Liver (tissue), 9 donors: ENCODE data around the gene DAPK2. TPM values are rescaled to one million over a fixed set of nuclear protein-coding genes. Genes with fewer than 3 reads are reported as not detected.

Source experiments
- DNase-seq: peaks from one replicate; pipeline ENCODE4 v3.0.0-alpha.2; 2017; ENCODE audit warnings: low spot score
- H3K27ac ChIP-seq, 2 donors: one replicate each; pipeline ENCODE4 v1.7.0; 2013; ENCODE audit warnings: inconsistent platforms in 2 of 2, low read length in 2 of 2, control low read depth in 1 of 2, low read depth in 1 of 2, mild to moderate bottlenecking in 1 of 2
- H3K27me3 ChIP-seq, 4 donors: one replicate each; pipeline versions ENCODE4 v1.6.1 to v1.7.0; 2013; ENCODE audit warnings: low read length in 3 of 4, inconsistent platforms in 1 of 4, mild to moderate bottlenecking in 1 of 4, moderate library complexity in 1 of 4; ENCODE audit not compliant: control insufficient read depth in 4 of 4, insufficient read depth in 4 of 4
- H3K36me3 ChIP-seq, 4 donors: one replicate each; pipeline versions ENCODE4 v1.6.1 to v1.7.0; 2013; ENCODE audit warnings: low read length in 3 of 4, mild to moderate bottlenecking in 3 of 4, low read depth in 1 of 4, moderate library complexity in 1 of 4; ENCODE audit not compliant: control insufficient read depth in 4 of 4, insufficient read depth in 3 of 4
- H3K4me1 ChIP-seq, 4 donors: one replicate each; pipeline versions ENCODE4 v1.6.1 to v1.7.0; 2013; ENCODE audit warnings: low read length in 3 of 4, mild to moderate bottlenecking in 3 of 4, moderate library complexity in 1 of 4; ENCODE audit not compliant: control insufficient read depth in 4 of 4, insufficient read depth in 4 of 4
- H3K4me3 ChIP-seq, 3 donors: one replicate each; pipeline versions ENCODE4 v1.6.1 to v1.7.0; 2013; ENCODE audit warnings: low read length in 3 of 3, control low read depth in 1 of 3, low read depth in 1 of 3, mild to moderate bottlenecking in 1 of 3
- H3K9ac ChIP-seq, 2 donors: one replicate each; pipeline ENCODE4 v1.7.0; 2013; ENCODE audit warnings: low read length in 2 of 2, mild to moderate bottlenecking in 2 of 2, moderate library complexity in 2 of 2, control low read depth in 1 of 2, low read depth in 1 of 2
- H3K9me3 ChIP-seq, 4 donors: one replicate each; pipeline versions ENCODE4 v1.6.1 to v1.7.0; 2013; ENCODE audit warnings: low read length in 3 of 4; ENCODE audit not compliant: control insufficient read depth in 4 of 4
- CTCF ChIP-seq: fragments of 150-350 bp; IDR thresholded peaks from 2 replicates; pipeline ENCODE4 v1.5.1; 2017; ENCODE audit warnings: improper control_type of control experiment, low read depth, low read length; ENCODE audit not compliant: missing input control
- EGR1 ChIP-seq, 2 donors: IDR thresholded peaks; 2 replicates each; pipeline ENCODE4 v1.6.1; 2016 to 2018; ENCODE audit warnings: antibody characterized with exemption in 2 of 2, low read depth in 2 of 2
- FOXA1 ChIP-seq: IDR thresholded peaks from 2 replicates; pipeline ENCODE4 v1.6.1; 2016; ENCODE audit warnings: antibody characterized with exemption
- FOXA2 ChIP-seq: IDR thresholded peaks from 2 replicates; pipeline ENCODE4 v1.6.1; 2016; ENCODE audit warnings: antibody characterized with exemption
- GABPA ChIP-seq, 2 donors: IDR thresholded peaks in 1 of 2; conservative IDR thresholded peaks in 1 of 2; 2 replicates each; pipeline ENCODE4 v1.6.1; 2016; ENCODE audit warnings: antibody characterized with exemption in 2 of 2, mild to moderate bottlenecking in 1 of 2, moderate library complexity in 1 of 2
- HNF4A ChIP-seq, 2 donors: conservative IDR thresholded peaks; 2 replicates each; pipeline ENCODE4 v1.6.1; 2016; ENCODE audit warnings: antibody characterized with exemption in 2 of 2, mild to moderate bottlenecking in 2 of 2
- HNF4G ChIP-seq: IDR thresholded peaks from 2 replicates; pipeline ENCODE4 v1.6.1; 2016; ENCODE audit warnings: antibody characterized with exemption
- JUND ChIP-seq, 2 donors: IDR thresholded peaks; 2 replicates each; pipeline ENCODE4 v1.6.1; 2016; ENCODE audit warnings: antibody characterized with exemption in 2 of 2
- NR2F2 ChIP-seq: IDR thresholded peaks from 2 replicates; pipeline ENCODE4 v1.6.1; 2016; ENCODE audit warnings: antibody characterized with exemption
- RAD21 ChIP-seq, 2 donors: IDR thresholded peaks; 2 replicates each; pipeline ENCODE4 v1.6.1; 2016; ENCODE audit warnings: antibody characterized with exemption in 2 of 2, mild to moderate bottlenecking in 2 of 2
- REST ChIP-seq: IDR thresholded peaks from 2 replicates; pipeline ENCODE4 v1.6.1; 2016; ENCODE audit warnings: antibody characterized with exemption, mild to moderate bottlenecking
- RXRA ChIP-seq, 2 donors: IDR thresholded peaks; 2 replicates each; pipeline ENCODE4 v1.6.1; 2017 to 2018; ENCODE audit warnings: antibody characterized with exemption in 2 of 2, mild to moderate bottlenecking in 1 of 2
- SP1 ChIP-seq: IDR thresholded peaks from 2 replicates; pipeline ENCODE4 v1.6.1; 2018; ENCODE audit warnings: antibody characterized with exemption, mild to moderate bottlenecking
- TAF1 ChIP-seq: conservative IDR thresholded peaks from 2 replicates; pipeline ENCODE4 v1.6.1; 2016; ENCODE audit warnings: antibody characterized with exemption, mild to moderate bottlenecking
- YY1 ChIP-seq: IDR thresholded peaks from 2 replicates; pipeline ENCODE4 v1.6.1; 2016; ENCODE audit warnings: antibody characterized with exemption, mild to moderate bottlenecking
- WGBS: extraction: QIAGEN DNeasy Blood & Tissue Kit; methylation state at CpG from one replicate; pipeline ENCODE4 v1.1.7; 2013; 5-methylcytosine and 5-hydroxymethylcytosine counted together
- polyA plus RNA-seq, 2 donors: library from polyadenylated mRNA; stranded (reverse) in 1 of 2; unstranded in 1 of 2; fragments of 200-250 nt in 1 of 2; fragments of >200 nt in 1 of 2; fragmentation: Nextera tagmentation in 1 of 2; extraction: Ambion mirVana in 1 of 2; gene quantifications; one replicate each; pipeline versions ENCODE4 v1.2.1 to v1.2.3, GENCODE V29; 2013 to 2015
- total RNA-seq, 2 donors: library from RNA; depleted of rRNA; stranded (reverse); fragments of >200 nt; gene quantifications; one replicate each; pipeline ENCODE4 v1.2.3, GENCODE V29; 2014
- TF ChIP-seq, protein P1 (sequence below): IDR thresholded peaks from 2 replicates; pipeline ENCODE4 v1.6.1; 2016; ENCODE audit warnings: antibody characterized with exemption
- TF ChIP-seq, protein P2 (sequence below): IDR thresholded peaks from 2 replicates; pipeline ENCODE4 v1.6.1; 2016; ENCODE audit warnings: antibody characterized with exemption
- TF ChIP-seq, protein P3 (sequence below): IDR thresholded peaks from 2 replicates; pipeline ENCODE4 v1.6.1; 2016; ENCODE audit warnings: antibody characterized with exemption
- donor health status: healthy.
- donor health status: healthy.
- donor health status: healthy.
- donor health status: healthy.
- donor health status: healthy.

DAPK2 gene
- total and polyA plus RNA-seq, 4 donors: 1.0 to 3.6 (median 1.1) TPM

GRCh38 chr15:63920504-63921175, 125.6 kb downstream of the DAPK2 start:
- no peaks in the 10 kb centered on the region for H3K9me3 ChIP-seq
- no peaks in the 10 kb centered on the region for H3K36me3 ChIP-seq
- no peak overlapping the region for H3K9ac ChIP-seq
- WGBS: 86% methylated on average over 14 of the region's 14 CpGs
- H3K27me3 ChIP-seq: no peaks in the 10 kb centered on the region
- H3K4me1 ChIP-seq: no peaks in the 10 kb centered on the region
- DNase-seq: no peak
- no peak overlapping the region for H3K27ac ChIP-seq
- TF ChIP-seq REST: no peak
- no peak for TF ChIP-seq JUND (IDR thresholded peaks at IDR 0.05)
- TF ChIP-seq, protein P1, sequence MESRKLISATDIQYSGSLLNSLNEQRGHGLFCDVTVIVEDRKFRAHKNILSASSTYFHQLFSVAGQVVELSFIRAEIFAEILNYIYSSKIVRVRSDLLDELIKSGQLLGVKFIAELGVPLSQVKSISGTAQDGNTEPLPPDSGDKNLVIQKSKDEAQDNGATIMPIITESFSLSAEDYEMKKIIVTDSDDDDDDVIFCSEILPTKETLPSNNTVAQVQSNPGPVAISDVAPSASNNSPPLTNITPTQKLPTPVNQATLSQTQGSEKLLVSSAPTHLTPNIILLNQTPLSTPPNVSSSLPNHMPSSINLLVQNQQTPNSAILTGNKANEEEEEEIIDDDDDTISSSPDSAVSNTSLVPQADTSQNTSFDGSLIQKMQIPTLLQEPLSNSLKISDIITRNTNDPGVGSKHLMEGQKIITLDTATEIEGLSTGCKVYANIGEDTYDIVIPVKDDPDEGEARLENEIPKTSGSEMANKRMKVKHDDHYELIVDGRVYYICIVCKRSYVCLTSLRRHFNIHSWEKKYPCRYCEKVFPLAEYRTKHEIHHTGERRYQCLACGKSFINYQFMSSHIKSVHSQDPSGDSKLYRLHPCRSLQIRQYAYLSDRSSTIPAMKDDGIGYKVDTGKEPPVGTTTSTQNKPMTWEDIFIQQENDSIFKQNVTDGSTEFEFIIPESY: no peak
- no peak for TF ChIP-seq HNF4A (conservative IDR thresholded peaks at IDR 0.05)
- TF ChIP-seq, protein P2, sequence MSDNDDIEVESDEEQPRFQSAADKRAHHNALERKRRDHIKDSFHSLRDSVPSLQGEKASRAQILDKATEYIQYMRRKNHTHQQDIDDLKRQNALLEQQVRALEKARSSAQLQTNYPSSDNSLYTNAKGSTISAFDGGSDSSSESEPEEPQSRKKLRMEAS: no peak
- no peak for TF ChIP-seq GABPA (IDR thresholded peaks at IDR 0.05 in 1 of 2, conservative IDR thresholded peaks at IDR 0.05 in 1 of 2)
- TF ChIP-seq RXRA (IDR thresholded peaks at IDR 0.05): no peak
- no peak for TF ChIP-seq EGR1 (IDR thresholded peaks at IDR 0.05; ENCODE audit: low read depth in 2 of 2)
- TF ChIP-seq NR2F2: no peak
- TF ChIP-seq FOXA1: no peak
- TF ChIP-seq RAD21 (IDR thresholded peaks at IDR 0.05): no peak
- TF ChIP-seq FOXA2: no peak
- TF ChIP-seq, protein P3, sequence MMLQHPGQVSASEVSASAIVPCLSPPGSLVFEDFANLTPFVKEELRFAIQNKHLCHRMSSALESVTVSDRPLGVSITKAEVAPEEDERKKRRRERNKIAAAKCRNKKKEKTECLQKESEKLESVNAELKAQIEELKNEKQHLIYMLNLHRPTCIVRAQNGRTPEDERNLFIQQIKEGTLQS: no peak
- no peak for TF ChIP-seq HNF4G
- TF ChIP-seq SP1: no peak
- no peak for TF ChIP-seq CTCF
- no peak for TF ChIP-seq TAF1
- no peak for TF ChIP-seq YY1
- no peak overlapping the region for H3K4me3 ChIP-seq
